Body of pancreas (tissue), 4 donors: Measurements from ENCODE around the gene PDE2A.

ENCODE experiments used
- POLR2A ChIP-seq, 3 donors: fragments of 450-650 bp; IDR thresholded peaks; one replicate each; pipeline ENCODE4 v1.6.1; 2016; ENCODE audit warnings: antibody characterized with exemption in 3 of 3, mild to moderate bottlenecking in 2 of 3
- TF ChIP-seq, protein P1 (sequence below), 7 experiments: fragments of 450-650 bp in 4 of 7; fragments of 200-600 bp in 3 of 7; sonication (generic) in 3 of 7; IDR thresholded peaks; one replicate each; pipeline ENCODE4 v1.5.1; 2016 to 2019; ENCODE audit warnings: antibody characterized with exemption in 7 of 7

DNA sequence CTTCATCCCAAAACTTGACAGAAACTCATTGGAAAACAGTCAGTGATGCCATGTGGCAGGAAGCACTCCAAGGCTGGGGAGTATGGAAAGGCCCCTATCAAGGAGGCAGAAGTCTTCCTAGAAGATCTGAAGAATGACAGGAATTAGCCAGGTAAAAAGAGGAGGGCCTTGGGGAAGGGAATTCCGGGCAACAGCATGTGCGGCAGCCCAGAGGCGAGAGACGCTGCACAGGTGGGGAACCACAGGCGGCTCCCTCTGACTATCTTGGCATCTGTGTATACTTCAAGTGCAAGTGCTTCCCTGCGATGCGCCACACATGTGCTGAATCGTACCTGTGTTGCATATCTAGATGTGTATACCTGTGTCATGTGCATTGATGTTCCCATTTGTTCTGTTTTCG lies 12.7 kb downstream of the PDE2A start:
- TF ChIP-seq, protein P1, sequence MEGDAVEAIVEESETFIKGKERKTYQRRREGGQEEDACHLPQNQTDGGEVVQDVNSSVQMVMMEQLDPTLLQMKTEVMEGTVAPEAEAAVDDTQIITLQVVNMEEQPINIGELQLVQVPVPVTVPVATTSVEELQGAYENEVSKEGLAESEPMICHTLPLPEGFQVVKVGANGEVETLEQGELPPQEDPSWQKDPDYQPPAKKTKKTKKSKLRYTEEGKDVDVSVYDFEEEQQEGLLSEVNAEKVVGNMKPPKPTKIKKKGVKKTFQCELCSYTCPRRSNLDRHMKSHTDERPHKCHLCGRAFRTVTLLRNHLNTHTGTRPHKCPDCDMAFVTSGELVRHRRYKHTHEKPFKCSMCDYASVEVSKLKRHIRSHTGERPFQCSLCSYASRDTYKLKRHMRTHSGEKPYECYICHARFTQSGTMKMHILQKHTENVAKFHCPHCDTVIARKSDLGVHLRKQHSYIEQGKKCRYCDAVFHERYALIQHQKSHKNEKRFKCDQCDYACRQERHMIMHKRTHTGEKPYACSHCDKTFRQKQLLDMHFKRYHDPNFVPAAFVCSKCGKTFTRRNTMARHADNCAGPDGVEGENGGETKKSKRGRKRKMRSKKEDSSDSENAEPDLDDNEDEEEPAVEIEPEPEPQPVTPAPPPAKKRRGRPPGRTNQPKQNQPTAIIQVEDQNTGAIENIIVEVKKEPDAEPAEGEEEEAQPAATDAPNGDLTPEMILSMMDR (IDR thresholded peaks at IDR 0.05), result no peak
- TF ChIP-seq POLR2A (IDR thresholded peaks at IDR 0.05), result no peak
